ENCODE measurements around the gene HAUS7.

DNA sequence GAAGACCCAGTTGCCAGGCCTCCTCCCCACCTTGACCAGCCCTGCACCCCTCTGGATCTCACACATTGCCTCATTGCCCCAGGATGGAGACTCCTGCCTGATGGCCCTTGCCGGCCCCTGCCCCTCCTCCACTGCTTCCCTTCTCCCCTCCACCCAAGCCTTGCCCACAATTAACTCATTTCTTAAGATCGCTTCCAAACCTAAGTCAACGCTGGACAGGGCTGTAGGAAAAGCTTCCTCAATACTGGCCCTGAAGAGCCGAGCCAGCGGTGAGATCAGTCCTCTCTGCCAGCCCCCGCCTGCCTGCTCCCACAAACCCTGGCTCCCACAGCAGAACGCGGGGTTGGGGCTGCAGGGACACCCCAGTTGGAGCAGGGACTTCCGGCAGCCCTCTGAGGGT lies 7.5 kb upstream of the HAUS7 start:
- TF ChIP-seq, protein P1, sequence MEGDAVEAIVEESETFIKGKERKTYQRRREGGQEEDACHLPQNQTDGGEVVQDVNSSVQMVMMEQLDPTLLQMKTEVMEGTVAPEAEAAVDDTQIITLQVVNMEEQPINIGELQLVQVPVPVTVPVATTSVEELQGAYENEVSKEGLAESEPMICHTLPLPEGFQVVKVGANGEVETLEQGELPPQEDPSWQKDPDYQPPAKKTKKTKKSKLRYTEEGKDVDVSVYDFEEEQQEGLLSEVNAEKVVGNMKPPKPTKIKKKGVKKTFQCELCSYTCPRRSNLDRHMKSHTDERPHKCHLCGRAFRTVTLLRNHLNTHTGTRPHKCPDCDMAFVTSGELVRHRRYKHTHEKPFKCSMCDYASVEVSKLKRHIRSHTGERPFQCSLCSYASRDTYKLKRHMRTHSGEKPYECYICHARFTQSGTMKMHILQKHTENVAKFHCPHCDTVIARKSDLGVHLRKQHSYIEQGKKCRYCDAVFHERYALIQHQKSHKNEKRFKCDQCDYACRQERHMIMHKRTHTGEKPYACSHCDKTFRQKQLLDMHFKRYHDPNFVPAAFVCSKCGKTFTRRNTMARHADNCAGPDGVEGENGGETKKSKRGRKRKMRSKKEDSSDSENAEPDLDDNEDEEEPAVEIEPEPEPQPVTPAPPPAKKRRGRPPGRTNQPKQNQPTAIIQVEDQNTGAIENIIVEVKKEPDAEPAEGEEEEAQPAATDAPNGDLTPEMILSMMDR (conservative IDR thresholded peaks at IDR 0.05) = no peak
- no peak for TF ChIP-seq EZH2 (IDR thresholded peaks at IDR 0.05; ENCODE audit: low read depth)
